ENCODE data around the gene PTGES.
"Not testable (repeated sequence)": the region's sequence is repeated elsewhere in the genome, so short reads cannot be mapped to it uniquely, and the experiment has no call there.

Gene PTGES

DNA sequence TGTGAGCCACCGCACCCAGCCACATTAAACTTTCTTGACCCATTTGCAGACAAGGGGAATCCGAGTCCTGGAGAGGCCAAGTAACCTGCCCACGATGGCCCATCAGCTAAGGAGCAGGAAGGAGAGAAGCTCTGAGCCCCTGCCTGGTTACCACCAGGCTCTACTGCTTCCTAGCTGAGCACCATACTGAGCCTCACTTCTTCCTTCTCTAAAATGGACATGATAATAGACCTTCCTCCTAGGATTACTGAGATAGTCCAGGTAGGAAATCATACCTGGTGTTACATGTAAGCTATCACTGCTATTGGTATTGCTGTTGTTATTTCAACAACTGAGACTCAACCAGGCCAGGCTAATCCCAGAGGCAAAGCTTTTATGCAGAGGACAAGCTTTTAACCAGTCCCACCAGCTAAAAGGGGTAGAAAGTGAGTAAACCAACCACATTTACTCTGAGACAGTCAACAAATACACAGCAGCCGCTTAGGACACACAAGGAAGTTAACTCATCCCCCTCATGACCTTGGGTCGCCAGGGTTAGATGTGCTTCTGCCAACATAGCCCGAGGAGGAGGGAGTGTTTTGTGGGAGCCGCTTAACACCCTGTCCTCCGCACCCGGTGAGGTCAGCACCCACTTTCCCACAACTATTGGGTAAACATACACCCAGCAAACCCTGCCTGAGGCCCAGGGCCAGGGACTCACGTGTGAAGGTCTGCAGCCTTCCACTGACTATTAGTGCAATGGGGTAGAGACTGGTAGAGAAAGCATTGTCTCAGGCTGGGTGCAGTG lies 20.6 kb upstream of the PTGES start:
- in situ Hi-C loops (cut with HindIII; ENCODE audit: low sequenced_read_pairs), result loop anchor here (10.0 kb wide), 1 partner anchor 229 kb away; no protein-coding TSS in a partner anchor

DNA sequence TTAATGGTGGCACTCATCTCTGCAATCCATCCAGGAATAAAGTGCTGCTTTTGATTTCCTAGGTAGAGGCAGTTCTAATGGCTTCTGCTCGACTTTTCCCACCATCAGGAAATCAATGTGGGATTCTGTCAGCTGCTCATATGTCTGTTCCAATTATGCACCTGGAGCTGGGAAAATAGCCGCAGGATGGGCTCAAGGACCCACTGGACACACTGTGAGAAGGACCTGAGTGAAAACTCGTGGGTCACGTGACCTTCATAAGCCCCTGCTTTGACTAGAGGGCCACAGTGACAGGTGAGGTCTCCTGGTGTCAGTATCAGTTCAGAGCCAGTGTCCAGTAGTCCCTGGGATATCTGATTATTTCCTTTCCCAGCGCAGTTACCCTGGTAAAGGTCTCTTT lies 17.9 kb upstream of the PTGES start:
- in situ Hi-C loops (cut with HindIII; ENCODE audit: low sequenced_read_pairs), result loop anchor here (10.0 kb wide), 1 partner anchor 226 kb away; no protein-coding TSS in a partner anchor

DNA sequence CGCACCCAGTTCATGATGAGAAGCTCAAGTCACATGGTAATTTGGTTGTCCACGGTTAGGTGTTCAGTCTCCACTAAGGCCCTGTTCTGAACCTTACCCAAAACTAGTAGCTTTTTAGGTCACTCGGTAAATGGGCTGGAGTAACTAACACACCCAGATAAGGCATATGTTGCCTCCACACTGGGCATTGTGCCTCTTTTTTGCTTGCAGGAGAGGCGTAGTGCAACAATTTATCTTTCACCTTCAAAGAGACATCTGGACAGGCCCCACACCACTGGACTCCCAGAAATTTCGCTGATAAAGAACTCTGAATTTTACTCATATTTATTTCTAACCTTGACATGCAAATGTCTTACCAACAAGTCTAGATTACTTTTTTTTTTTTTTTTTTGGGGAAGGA lies 16.8 kb upstream of the PTGES start:
- in situ Hi-C loops (cut with HindIII; ENCODE audit: low sequenced_read_pairs), result loop anchor here (10.0 kb wide), 1 partner anchor 225 kb away; no protein-coding TSS in a partner anchor

DNA sequence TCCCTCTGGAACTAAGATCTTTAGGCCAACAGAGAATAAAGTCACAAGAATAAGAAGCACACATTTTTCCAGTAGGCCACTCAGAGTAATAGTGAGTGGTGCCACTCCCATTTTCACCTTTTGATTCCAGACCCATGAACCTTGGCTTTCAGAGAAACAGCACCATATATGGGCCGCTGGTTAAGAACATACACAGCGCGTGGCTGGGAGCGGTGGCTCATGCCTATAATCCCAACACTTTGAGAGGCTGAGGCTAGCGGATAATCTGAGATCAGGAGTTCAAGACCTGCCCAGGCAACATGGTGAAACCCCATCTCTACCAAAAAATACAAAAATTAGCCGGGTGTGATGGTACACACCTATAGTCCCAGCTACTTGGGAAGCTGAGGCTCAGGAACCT lies 15.6 kb upstream of the PTGES start:
- in situ Hi-C loops (cut with HindIII; ENCODE audit: low sequenced_read_pairs), result no loop called here

DNA sequence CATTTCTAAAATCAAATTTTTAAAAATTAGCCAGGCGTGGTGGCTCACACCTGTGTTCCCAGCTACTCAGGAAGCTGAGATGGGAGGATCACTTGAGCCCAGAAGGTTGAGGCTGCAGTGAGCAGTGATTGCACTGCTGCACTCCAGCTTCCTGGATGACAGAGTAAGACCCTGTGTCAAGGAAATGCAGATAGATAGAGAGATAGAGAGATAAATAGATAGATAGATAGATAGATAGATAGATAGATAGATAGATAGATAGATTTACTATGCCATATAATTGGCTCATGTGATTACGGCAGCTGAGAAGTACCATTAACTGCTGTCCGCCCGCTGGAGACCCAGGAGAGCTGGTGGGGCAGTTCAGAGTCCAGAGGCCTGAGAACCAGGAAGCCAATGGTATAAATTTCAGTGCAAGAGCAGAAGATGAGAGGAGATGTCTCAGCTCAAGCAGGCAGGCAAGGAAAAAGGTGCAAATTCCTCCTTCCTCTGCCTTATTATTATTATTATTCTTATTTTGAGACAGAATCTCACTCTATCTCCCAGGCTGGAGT lies 13.0 kb upstream of the PTGES start:
- in situ Hi-C loops (cut with HindIII; ENCODE audit: low sequenced_read_pairs), result no loop called here

DNA sequence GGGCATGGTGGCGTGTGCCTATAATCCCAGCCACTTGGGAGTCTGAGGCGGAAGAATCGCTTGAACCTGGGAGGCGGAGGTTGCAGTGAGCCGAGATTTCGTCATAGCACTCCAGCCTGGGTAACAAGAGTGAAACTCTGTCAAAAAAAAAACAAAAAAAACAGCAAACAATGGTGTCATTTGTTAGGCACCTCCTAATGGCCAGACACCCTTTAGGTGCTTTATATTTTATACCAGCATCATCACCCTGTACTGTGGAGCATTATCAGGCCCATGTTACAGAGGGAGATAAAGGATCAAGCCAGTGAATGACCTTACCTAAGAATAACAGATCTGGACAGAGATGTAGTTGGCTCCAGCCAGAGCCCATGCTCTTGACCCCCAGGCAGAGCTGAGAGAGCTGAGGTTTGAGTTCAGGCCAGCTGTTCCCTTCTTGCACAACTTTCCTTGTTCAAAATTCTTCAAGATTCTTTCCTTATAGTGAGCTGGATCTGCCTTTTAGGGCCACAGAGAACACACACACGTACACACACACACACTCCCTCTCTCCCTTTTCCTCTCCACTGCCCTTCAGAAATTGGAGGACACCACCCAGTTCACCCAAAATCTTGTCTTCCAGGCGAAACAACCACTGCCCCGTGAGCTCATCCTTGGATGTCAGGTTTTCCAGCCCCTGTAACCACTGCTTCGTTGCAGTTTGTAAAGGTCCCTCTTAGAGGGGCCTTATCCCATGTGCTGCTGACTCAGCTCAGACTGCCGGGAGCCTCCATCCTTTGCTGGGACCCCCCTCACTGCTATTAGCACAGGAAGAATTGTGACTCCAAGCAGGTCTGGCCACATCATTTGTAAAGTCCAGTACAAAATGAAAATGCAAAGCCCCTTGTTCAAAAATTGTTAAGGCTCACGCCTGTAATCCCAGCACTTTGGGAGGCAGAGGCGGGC lies 10.4 kb upstream of the PTGES start:
- in situ Hi-C loops (cut with HindIII; ENCODE audit: low sequenced_read_pairs), result no loop called here

DNA sequence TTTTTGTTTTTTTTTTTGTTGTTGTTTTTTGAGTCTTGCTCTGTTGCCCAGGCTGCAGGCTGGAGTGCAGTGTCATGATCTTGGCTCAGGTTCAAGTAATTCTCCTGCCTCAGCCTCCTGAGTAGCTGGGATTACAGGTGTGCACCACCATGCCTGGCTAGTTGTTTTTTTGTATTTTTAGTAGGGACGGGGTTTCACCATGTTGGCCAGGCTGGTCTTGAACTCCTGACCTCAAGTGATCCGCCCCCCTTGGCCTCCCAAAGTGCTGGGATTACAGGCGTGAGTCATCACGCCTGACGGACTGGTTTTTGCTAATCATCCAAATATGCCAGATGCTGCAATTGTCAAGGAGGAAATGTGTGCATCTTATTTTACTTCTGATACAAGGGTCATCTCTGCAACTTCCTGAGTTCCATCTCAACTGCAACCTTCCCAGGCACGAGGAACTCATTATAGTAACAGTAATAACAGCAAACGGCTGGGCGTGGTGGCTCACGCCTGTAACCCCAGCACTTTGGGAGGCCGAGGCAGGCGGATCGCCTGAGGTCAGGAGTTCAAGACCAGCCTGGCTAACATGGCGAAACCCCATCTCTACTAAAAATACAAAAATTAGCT lies 9.6 kb upstream of the PTGES start:
- in situ Hi-C loops (cut with HindIII; ENCODE audit: low sequenced_read_pairs), result not testable (repeated sequence)

DNA sequence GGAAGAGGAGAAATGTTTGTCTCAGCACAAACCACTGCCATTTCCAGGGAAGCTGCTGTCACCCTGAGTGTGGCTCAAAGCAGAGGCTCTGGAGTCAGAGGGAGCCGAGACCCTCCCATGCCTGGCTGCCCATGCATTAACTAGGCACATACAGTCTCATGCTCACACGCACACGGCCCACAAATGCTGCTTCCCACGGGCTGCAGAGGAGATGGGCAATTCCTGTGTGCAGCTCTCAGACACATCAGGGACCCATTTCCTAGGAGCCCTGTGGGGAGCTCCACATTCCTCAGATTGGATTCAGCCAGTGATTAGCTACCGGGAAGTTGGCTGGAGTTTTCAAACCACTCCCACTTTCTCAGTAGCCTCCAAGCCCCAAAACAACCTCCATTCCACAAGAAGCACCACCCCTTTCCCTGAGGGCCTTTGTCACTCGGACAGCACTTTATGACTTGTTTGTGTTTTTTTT lies 9.1 kb upstream of the PTGES start:
- in situ Hi-C loops (cut with HindIII; ENCODE audit: low sequenced_read_pairs), result no loop called here

DNA sequence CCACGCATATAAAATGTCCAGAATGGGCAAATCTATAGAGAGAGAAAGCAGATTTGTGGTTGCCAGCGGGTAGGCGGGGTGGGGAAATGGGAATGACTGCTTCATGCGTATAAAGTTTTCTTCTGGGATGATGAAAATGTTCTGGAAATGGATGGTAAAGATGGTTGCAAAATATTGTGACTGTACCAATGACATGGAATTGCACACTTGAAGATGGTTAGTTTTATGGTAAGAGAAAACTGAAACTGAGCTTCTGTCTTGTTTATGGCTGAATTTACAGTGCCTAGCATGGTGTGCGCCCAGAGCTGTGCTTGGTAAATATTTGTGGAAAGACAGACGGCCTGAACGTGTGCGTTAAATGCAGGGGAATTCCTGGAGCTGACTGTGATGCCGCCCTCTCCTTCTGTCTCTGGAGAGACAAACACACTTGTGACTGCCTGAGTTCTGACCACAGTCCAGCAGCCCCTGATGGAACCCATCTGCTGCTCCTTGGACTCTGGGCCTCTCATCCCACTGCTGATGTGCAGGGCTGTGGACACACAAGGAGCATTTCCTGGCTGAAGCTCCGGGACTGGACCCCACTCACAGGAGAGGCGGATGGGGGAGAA lies 8.6 kb upstream of the PTGES start:
- in situ Hi-C loops (cut with HindIII; ENCODE audit: low sequenced_read_pairs), result no loop called here

DNA sequence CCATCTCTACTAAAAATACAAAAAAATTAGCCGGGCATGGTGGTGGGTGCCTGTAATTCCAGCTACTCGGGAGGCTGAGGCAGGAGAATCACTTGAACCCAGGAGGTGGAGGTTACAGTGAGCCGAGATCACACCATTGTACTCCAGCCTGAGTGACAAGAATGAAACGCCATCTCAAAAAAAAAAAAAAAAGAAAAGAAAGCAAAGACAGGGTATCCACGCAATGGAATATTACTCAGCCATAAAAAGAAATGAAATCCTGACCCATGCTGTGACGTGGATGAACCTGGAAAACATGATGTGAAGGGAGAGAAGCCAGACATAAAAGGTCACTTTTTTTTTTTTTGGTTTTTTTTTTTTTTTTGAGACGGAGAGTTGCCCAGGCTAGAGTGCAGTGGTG lies 7.9 kb upstream of the PTGES start:
- in situ Hi-C loops (cut with HindIII; ENCODE audit: low sequenced_read_pairs), result not testable (repeated sequence)

DNA sequence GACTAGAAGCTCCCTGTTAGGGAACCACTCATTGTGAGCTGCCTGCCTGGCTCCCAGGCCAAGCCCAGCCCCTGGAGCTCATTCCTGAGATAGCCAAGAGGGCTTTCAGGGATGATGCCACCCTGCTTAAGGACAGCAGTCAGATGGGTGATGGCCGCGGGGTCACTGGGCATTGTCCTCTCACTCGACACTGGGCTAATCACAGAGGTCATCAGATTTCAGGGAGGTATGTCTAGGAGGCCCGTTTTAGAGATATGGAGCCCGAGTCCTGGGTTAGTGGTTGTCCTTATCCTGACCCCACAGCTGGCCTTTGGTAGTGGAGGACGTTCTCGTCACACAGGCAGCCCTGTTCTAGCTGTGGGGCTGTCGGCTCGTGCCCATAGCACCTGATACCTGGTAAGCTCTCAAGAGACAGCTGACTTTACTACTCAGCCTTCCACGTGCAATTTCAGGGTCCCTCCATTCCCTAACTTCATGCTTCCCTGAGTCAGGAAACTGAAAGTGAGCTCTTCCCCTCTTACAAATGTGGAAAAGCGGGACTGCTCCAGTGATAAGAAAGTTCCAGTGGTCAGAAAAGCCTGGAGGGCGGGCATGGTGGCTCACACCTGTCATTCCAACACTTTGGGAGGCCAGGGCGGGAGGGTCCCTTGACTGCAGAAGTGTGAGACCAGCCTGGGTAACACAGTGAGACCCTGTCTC lies 7.1 kb upstream of the PTGES start:
- in situ Hi-C loops (cut with HindIII; ENCODE audit: low sequenced_read_pairs), result no loop called here

DNA sequence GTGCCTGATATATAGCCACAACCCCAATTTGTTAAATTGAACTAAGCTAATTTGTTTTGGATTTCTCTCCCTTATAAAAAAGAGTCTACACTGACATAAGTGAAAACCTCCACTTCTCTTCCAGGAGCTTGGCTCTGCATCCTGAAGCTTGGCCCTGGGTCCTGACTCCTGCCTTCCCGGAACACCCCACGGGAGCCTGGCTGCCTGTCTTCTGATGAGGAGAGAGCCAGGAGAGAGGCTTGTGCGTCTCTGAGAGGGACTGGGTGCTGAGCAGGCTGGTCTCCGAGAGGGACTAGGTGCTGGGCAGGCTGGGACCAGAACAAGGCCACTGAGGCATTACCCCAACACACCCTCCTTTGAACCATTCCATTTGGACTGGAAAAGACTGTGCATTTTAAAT lies 6.5 kb upstream of the PTGES start:
- in situ Hi-C loops (cut with HindIII; ENCODE audit: low sequenced_read_pairs), result no loop called here

DNA sequence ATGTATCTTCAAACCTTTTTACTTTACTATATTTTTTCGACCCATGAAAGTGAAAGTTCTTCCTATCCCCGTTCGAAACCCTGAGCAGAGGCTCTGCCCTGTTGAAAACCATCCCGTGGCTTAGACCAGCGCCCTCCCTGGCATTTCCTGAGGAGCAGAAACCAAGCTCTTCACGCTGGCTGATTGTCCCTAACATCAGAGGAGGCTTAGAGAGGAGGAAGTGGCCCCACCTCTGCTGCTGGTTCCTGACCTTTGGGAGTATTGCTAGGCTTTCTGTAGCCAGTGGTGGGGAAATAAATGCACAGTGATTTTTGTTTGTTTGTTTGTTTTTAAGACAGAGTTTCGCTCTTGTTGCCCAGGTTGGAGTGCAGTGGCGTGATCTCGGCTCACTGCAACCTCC lies 4.2 kb upstream of the PTGES start:
- in situ Hi-C loops (cut with HindIII; ENCODE audit: low sequenced_read_pairs), result no loop called here

DNA sequence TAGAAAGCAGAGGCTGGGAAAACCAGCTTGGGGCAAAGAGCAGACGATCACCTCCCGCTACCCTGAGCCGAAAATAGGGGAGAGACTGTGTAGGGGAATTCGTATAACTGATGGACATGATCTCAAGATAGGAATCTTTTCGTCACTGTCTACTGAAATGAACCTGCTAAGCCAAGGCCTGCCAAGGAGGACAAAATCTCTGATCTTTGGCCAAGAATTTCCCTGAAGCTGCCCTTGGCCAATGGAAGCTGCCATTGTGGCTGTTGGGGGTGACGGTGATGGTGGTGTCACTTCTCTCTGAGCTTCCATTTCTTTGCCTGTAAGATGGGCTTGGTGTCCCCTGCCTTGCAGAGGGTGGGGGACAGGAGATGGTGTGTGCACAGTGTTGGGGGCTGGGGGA lies 3.3 kb upstream of the PTGES start:
- in situ Hi-C loops (cut with HindIII; ENCODE audit: low sequenced_read_pairs), result no loop called here

DNA sequence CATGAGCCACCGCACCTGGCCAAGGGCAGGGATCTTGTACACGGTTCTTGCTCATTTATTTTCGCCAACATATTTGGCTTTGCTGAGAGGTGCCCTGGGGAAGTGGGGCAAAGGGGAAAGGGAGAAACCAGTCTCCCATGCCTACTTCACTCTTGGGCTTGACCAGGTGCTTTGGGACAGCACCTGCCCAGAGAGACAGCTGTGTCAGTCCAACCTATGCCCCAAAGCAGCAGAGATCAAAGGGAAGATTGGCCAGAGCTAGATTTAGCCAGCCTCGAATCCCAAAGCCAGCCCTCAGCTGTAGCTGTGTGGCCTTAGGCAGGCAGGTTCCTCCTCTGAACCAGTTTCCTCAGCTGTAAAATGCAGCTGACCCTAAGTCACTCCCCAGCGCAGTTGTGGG lies 2.3 kb upstream of the PTGES start:
- in situ Hi-C loops (cut with HindIII; ENCODE audit: low sequenced_read_pairs), result no loop called here

DNA sequence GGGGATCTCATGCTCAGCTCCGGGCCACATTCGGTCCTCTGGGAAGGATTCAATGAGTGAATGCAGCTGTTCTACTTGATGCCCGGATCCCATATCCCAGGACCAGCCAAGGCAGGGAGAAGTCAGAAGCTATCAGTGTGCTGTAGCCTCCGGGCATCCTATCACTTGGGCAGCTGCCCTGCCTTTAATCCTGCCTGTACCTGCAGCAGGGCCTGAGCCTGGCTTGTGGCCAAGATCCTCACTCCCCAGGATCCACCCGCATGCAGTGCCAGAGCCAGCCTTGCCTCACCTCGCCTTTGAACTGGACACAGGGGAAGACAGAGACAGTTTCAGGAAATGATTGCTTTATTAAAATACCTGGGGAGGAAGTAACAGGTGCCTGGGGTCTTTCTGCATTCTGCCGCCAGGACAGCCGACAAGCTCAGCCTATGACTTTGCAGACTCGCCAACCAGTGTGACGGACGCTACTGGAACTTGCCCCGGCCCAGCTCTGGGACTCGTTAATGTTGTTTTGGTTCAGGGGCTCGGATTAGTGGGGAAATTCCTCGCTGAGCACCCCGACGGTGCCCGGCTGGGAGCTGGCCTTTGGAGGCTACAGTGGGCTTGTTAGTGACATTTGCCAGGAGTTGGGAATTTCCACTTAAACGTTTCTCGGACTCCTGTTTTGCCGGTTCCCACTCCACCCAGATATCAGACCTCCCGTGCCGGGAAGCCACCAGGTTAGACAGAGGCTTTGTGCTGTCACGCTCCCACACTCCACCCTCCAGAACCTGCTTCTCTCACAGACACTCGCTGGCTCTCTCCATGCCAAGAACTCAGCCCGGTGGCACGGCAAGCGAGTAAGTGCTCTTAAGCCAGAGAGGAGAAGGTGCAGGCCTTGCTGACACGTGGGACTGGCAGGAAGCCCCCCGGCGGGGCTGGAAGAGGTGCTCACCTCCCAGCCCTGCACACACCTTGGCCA lies 721 bp downstream of the PTGES start:
- in situ Hi-C loops (cut with HindIII; ENCODE audit: low sequenced_read_pairs), result no loop called here

DNA sequence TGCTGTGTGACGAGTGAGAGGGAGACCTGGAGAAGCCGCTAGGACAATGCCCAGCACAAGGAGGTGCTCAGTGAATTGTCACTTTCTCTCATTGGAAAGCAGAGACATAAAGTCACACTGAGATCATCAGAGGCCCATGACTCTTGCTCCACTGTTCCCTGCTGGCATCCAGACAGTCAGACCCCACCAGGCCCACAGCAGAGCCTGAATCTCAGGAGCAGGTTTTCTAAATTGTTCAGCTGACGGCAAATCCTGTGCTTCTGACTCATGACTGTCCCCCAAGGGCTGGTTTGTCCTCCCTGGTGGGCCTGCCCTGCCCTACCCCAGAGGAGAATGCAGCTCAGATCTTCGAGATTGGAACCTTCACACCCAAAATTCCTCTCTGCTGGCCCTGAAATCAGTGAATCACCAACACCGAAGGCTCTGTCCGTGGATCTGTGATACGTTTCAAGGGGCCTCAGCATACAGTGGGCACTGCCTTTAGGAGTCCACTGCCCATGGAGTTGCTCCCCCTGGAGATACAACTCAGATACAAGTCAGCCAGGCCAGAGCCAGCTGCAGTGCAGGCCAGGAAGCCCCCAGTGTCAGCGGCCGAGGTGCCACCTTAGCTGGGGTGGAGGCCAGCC lies 2.7 kb downstream of the PTGES start:
- in situ Hi-C loops (cut with HindIII; ENCODE audit: low sequenced_read_pairs), result no loop called here

DNA sequence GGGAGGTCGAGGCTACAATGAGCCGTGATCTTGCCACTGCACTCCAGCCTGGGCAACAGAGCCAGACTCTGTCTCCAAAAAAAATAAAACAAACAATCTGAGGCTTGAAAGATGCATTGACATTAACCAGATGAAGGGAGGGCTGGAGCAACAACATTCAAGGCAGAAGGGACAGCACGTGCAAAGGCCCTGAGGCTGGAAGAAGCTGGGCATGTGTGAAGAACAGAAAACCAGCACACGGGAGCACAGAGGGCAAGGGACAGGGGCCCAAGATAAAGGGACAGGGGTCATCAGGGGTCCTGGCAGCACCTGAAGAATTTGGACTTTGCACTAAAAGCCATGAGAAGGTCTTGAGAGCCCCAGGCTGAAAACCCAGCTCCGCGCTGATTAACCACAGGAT lies 3.3 kb downstream of the PTGES start:
- in situ Hi-C loops (cut with HindIII; ENCODE audit: low sequenced_read_pairs), result no loop called here

Measured in endothelial cell of hepatic sinusoid (primary cell).